ENCODE data around the gene ZBTB48. TPM values are rescaled to one million over a fixed set of nuclear protein-coding genes. Genes with fewer than 3 reads are reported as not detected.

Gene ZBTB48
- total RNA-seq, 1 experiment from 2014 or later: 35.3 TPM

GRCh38 chr1:6596351-6596750 is 16.6 kb downstream of the ZBTB48 start:
- intact Hi-C loops (cut with micrococcal nuclease; ENCODE audit: unreplicated experiment): no loop called here
- no peak for DNase-seq (ENCODE audit: low spot score)
- H3K9me3 ChIP-seq (ENCODE audit: low read depth, low read length, poor library complexity, severe bottlenecking): no peaks in the 10 kb centered on the region
- no TSS peak for BruUV-seq (replicated peaks)
- no peak overlapping the region for H3K4me3 ChIP-seq (ENCODE audit: low read depth, low read length, poor library complexity, severe bottlenecking)
- H3K27ac ChIP-seq (ENCODE audit: low read depth, low read length, poor library complexity, severe bottlenecking): no peak overlapping the region
- ChIA-PET POLR2A (ENCODE audit: low non-redundant PET) (no interaction called here), CTCF (no interaction called here)
- H3K4me1 ChIP-seq (ENCODE audit: insufficient read depth, low read length, poor library complexity, severe bottlenecking): no peaks in the 10 kb centered on the region
- no peaks in the 10 kb centered on the region for H3K27me3 ChIP-seq (replicated peaks; ENCODE audit: insufficient read depth, low read depth, low read length, poor library complexity)
- TF ChIP-seq CTCF (conservative IDR thresholded peaks at IDR 0.05; ENCODE audit: low read depth, low read length) (no peak), EZH2 (IDR thresholded peaks at IDR 0.05; ENCODE audit: borderline replicate concordance, low read depth, low read length, poor library complexity, severe bottlenecking) (no peak)
- peaks cover 57% of the 10 kb centered on the region for H3K36me3 ChIP-seq (ENCODE audit: insufficient read depth, low read length, poor library complexity, severe bottlenecking)

GRCh38 chr1:6596886-6597776 is 17.3 kb downstream of the ZBTB48 start:
- Histone ChIP-seq H3K36me3 (ENCODE audit: insufficient read depth, low read length, poor library complexity, severe bottlenecking) (peaks cover 57% of the 10 kb centered on the region), H3K4me3 (ENCODE audit: low read depth, low read length, poor library complexity, severe bottlenecking) (no peak overlapping the region), H3K9me3 (ENCODE audit: low read depth, low read length, poor library complexity, severe bottlenecking) (no peaks in the 10 kb centered on the region), H3K27me3 (replicated peaks; ENCODE audit: insufficient read depth, low read depth, low read length, poor library complexity) (no peaks in the 10 kb centered on the region), H3K4me1 (ENCODE audit: insufficient read depth, low read length, poor library complexity, severe bottlenecking) (no peaks in the 10 kb centered on the region), H3K27ac (ENCODE audit: low read depth, low read length, poor library complexity, severe bottlenecking) (no peak overlapping the region)
- CTCF ChIA-PET: no interaction called here
- TF ChIP-seq EZH2 (IDR thresholded peaks at IDR 0.05; ENCODE audit: borderline replicate concordance, low read depth, low read length, poor library complexity, severe bottlenecking) (no peak), CTCF (conservative IDR thresholded peaks at IDR 0.05; ENCODE audit: low read depth, low read length) (no peak)
- POLR2A ChIA-PET (ENCODE audit: low non-redundant PET): no interaction called here
- BruUV-seq (replicated peaks): no TSS peak
- no peak for DNase-seq (ENCODE audit: low spot score)
- intact Hi-C loops (cut with micrococcal nuclease; ENCODE audit: unreplicated experiment): no loop called here

- CTCF ChIA-PET: no interaction called here
- Histone ChIP-seq H3K36me3 (ENCODE audit: insufficient read depth, low read length, poor library complexity, severe bottlenecking) (peaks cover 56% of the 10 kb centered on the region), H3K27ac (ENCODE audit: low read depth, low read length, poor library complexity, severe bottlenecking) (no peak overlapping the region), H3K4me1 (ENCODE audit: insufficient read depth, low read length, poor library complexity, severe bottlenecking) (no peaks in the 10 kb centered on the region), H3K4me3 (ENCODE audit: low read depth, low read length, poor library complexity, severe bottlenecking) (no peak overlapping the region), H3K9me3 (ENCODE audit: low read depth, low read length, poor library complexity, severe bottlenecking) (no peaks in the 10 kb centered on the region), H3K27me3 (replicated peaks; ENCODE audit: insufficient read depth, low read depth, low read length, poor library complexity) (no peaks in the 10 kb centered on the region)
- no TSS peak for BruUV-seq (replicated peaks)
- DNase-seq (ENCODE audit: low spot score): no peak
- intact Hi-C loops (cut with micrococcal nuclease; ENCODE audit: unreplicated experiment): no loop called here
- TF ChIP-seq CTCF (conservative IDR thresholded peaks at IDR 0.05; ENCODE audit: low read depth, low read length) (no peak), EZH2 (IDR thresholded peaks at IDR 0.05; ENCODE audit: borderline replicate concordance, low read depth, low read length, poor library complexity, severe bottlenecking) (no peak)
- POLR2A ChIA-PET (ENCODE audit: low non-redundant PET): no interaction called here
These were observed 18.0 kb downstream of the ZBTB48 start for GRCh38 chr1:6597777-6598131.

Measured in A673 (cell line).